Adrenal gland (tissue), 5 donors: ENCODE measurements around the gene GIMAP5.

Experiments
- CTCF ChIP-seq, 6 experiments: fragments of 450-650 bp in 4 of 6; fragments of 200-600 bp in 2 of 6; sonication (generic) in 1 of 6; IDR thresholded peaks; 1 replicate in 5 of 6; 2 replicates in 1 of 6; pipeline versions ENCODE4 v1.5.1 to v1.8.0; 2016 to 2021; ENCODE audit warnings: antibody characterized with exemption in 6 of 6, mild to moderate bottlenecking in 2 of 6, moderate library complexity in 1 of 6
- POLR2A ChIP-seq, 2 donors: fragments of 450-650 bp; IDR thresholded peaks; one replicate each; pipeline ENCODE4 v1.6.1; 2017; ENCODE audit warnings: antibody characterized with exemption in 2 of 2, mild to moderate bottlenecking in 2 of 2, moderate library complexity in 1 of 2
- donor health status: DM: no; HTN: no; CAD: no.

DNA sequence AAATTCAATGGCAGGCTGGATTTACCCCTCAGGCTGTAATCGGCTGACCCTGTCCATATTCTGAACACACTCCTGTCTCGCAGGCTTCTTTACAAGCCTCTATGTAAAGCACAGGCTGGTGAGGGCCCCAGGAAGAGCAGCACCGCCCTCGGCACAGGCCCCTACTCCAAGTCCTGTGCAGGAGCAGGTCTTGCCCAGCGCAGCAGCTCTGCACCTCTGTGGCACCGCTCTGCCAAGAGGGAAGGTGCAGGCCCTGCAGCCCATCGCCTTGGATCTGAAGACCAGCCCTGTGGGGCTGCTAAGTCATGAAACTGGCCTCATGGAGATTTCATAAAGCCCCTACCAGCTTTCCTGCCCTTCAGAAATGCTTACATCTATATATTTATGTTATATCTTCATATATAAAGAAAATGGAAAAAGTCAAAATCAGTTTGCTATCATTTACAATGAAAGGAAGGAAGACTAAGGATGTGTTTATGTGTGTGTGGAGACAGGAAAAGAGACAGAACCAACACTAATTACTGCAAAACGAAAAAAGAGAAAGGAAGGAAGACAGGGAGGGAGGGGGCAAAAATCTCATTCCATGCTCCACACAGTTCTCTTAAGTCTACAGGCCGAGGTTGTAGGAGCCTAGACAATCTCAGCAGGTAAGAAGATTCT lies 53.3 kb downstream of the GIMAP5 start:
- TF ChIP-seq POLR2A (IDR thresholded peaks at IDR 0.05) (no peak), CTCF (IDR thresholded peaks at IDR 0.05) (no peak)
